HEK293 (cell line): ENCODE data around the gene COL15A1.

Experiments used
- BCL11A ChIP-seq: fragments of 450-650 bp; formaldehyde crosslinking; IDR thresholded peaks from 2 replicates; pipeline ENCODE4 v1.5.1; 2016; ENCODE audit warnings: low read depth, missing biosample characterization, missing genetic modification characterization
- TCF7L2 ChIP-seq: IDR thresholded peaks from 2 replicates; pipeline ENCODE4 v1.6.1; 2011; ENCODE audit warnings: low read depth, mild to moderate bottlenecking, inconsistent platforms, low read length, moderate library complexity, borderline replicate concordance
- ZNF184 ChIP-seq: fragments of 450-650 bp; IDR thresholded peaks from 2 replicates; pipeline ENCODE4 v1.5.1; 2018; ENCODE audit warnings: missing biosample characterization, mild to moderate bottlenecking, missing genetic modification characterization
- ZNF341 ChIP-seq: fragments of 450-650 bp; formaldehyde crosslinking; IDR thresholded peaks from 2 replicates; pipeline ENCODE4; 2016; ENCODE audit warnings: low read depth, missing biosample characterization, missing genetic modification characterization
- ZNF747 ChIP-seq: fragments of 450-650 bp; formaldehyde crosslinking; IDR thresholded peaks from 2 replicates; pipeline ENCODE4 v1.5.1; 2016; ENCODE audit warnings: missing biosample characterization, missing genetic modification characterization
- ZNF768 ChIP-seq: fragments of 450-650 bp; formaldehyde crosslinking; IDR thresholded peaks from 2 replicates; pipeline ENCODE4 v1.5.1; 2018; ENCODE audit warnings: missing biosample characterization, mild to moderate bottlenecking, missing genetic modification characterization
- TF ChIP-seq, protein P1 (sequence below): fragments of 450-650 bp; formaldehyde crosslinking; IDR thresholded peaks from 2 replicates; pipeline ENCODE4 v1.5.1; 2016; ENCODE audit warnings: missing biosample characterization, missing genetic modification characterization
- TF ChIP-seq, protein P2 (sequence below): fragments of 450-650 bp; formaldehyde crosslinking; IDR thresholded peaks from 2 replicates; pipeline ENCODE4 v1.5.1; 2016; ENCODE audit warnings: missing biosample characterization, missing genetic modification characterization

DNA sequence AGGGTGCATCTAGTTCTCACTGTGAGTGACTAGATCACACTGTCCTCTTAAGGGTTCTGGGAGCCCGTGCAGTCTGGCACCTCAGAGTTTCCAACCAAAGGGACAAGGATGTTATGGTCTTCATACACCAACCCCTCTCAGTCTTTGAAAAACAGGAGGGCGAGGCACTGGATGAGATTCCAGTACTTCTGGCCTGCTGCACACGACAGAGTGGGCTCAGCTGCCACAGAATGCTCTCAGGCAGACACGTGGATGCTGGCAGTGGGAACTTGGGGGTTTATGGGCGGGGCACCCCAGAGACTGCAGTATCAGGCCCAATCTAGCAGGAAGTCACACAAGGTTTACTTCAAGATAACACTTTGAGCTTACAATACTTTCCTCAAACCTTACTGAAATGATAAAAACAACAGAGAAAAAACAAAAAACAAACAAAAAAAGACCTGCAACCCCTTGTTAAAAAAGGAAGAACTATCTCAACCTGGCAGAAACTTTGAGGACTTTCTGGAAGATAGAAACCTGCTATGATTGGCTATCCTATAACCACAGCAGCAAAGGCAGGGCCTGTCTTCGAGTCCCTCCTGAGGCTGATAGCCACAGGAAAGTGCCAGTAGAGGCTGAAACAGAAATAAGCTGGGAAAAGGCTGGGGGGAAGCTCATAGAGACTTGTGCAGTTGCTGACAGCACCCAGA lies 132.9 kb downstream of the COL15A1 start:
- TF ChIP-seq ZNF341 (tag by site-specific recombination) (no peak), ZNF184 (tag by site-specific recombination) (no peak), BCL11A (tag by site-specific recombination) (no peak), ZNF768 (no peak), TCF7L2 (no peak), ZNF747 (tag by site-specific recombination) (no peak)
- TF ChIP-seq, protein P1, sequence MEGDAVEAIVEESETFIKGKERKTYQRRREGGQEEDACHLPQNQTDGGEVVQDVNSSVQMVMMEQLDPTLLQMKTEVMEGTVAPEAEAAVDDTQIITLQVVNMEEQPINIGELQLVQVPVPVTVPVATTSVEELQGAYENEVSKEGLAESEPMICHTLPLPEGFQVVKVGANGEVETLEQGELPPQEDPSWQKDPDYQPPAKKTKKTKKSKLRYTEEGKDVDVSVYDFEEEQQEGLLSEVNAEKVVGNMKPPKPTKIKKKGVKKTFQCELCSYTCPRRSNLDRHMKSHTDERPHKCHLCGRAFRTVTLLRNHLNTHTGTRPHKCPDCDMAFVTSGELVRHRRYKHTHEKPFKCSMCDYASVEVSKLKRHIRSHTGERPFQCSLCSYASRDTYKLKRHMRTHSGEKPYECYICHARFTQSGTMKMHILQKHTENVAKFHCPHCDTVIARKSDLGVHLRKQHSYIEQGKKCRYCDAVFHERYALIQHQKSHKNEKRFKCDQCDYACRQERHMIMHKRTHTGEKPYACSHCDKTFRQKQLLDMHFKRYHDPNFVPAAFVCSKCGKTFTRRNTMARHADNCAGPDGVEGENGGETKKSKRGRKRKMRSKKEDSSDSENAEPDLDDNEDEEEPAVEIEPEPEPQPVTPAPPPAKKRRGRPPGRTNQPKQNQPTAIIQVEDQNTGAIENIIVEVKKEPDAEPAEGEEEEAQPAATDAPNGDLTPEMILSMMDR = no peak
- TF ChIP-seq, protein P2, sequence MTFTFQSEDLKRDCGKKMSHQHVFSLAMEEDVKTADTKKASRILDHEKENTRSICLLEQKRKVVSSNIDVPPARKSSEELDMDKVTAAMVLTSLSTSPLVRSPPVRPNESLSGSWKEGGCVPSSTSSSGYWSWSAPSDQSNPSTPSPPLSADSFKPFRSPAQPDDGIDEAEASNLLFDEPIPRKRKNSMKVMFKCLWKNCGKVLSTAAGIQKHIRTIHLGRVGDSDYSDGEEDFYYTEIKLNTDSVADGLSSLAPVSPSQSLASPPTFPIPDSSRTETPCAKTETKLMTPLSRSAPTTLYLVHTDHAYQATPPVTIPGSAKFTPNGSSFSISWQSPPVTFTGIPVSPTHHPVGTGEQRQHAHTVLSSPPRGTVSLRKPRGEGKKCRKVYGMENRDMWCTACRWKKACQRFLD (tag by site-specific recombination) = no peak
